LoVo (cell line): ENCODE measurements around the gene COX7A2.

Experiments used
- DNase-seq: peaks from one replicate; pipeline ENCODE4 v3.0.0-alpha.2; 2016; ENCODE audit warnings: low spot score

The COX7A2 gene

DNA sequence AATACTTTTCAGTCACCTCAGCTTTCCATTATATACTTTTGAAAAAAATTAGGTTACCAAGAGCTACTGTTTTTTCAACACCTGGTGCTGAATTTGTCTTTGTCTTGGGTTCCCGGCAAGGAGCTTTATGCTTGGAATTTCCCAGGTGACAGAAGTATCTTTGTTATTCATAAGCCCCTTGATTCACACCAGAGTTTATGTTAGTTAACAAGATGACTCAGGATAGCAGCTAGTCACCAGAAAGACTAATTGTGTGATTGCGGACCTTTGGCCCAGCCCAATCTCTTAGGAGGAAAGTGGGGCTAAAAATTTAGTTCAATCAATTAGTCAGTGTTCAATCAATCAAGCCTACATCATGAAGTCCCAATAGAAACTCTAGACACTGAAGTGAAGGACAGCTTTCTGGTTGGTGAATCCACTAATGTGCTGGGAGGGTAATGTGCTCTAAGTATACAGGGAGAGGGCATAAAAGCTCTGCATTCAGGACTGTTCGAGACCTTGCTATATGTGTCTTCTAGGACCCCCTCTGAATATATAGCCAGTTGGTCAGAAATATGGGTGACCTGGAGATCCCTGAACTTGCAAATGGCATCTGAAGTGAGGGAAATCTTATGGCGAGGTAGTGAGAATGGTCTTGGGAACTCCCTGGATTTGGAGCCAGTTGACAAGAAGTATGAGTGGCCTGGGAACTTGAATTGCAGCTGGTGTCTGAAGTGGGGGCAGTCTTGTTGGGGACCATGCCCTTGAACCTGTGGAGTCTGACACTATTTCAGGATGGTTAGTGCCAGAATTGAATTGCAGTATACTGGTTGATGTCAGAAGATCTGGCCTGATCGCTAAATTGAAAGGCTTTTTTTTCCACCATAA is 24.8 kb upstream of the COX7A2 start:
- DNase-seq, result peak; percentile 55

DNA sequence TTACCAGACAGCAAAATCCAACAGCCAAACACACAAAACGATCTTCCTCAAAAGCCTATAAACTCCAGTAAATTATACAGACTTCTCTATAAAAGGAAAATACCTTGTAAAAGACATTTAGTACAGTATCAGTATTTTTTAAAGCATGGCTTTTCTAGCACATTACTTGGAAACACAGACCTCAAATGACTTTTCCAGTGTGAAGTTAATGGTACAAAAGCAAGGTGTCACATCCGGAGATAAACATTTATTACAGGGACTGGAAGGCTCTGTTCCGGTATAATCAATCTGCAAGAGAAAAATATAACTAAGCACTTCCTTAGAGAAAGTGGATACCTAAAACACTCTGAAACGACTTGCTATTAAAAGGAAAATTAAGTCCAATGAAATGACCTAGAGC is 23.9 kb upstream of the COX7A2 start:
- DNase-seq, result no peak

DNA sequence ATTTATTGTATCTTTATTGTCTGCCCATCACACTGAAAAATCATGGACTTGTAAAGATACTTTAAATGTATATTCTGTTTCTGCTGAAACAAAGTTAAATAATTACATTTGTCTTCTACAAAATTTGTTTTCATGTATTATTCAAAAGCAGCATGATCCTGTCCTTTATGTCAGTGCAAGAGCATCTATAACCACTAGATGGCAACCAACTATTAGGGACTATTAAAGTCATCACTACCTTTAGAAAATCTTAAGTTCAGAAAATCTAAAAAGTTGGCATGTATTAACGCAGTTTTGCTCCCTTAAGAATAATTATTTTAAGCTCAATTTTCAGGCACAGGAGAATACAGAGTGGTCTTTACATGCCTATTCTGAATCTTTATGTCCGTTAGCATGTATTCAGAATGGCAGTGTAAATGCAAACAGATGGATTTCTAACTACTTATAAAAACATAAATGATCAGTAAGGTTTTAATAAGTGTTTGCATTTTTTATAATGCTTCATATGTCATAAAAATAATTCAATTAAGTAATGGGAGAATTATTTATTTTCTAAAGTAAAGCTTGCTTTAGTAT is 23.2 kb upstream of the COX7A2 start:
- DNase-seq, result peak; percentile 59

DNA sequence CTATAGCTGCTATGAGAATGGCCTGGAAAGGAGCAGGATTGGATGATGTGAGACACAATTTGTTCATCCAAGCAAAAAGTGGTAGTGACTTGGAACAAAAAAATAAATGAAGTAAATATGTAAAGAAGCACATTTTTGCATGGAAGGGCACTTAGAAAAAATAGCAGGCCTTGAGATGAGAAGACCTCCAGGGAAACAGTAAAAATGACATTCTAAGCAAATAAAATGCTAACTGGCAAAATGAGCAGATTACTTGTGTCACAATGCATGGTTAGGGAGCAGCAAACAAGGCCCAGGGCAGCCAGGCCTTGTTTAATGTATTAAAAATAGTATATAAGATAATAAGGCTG is 19.8 kb upstream of the COX7A2 start:
- DNase-seq, result no peak

- no peak for DNase-seq
These were observed 19.3 kb upstream of the COX7A2 start for GRCh38 chr6:75262716-75263400.

- DNase-seq, result no peak
These were observed 17.7 kb upstream of the COX7A2 start for GRCh38 chr6:75261299-75261698.

GRCh38 chr6:75257343-75258087 is 13.9 kb upstream of the COX7A2 start:
- no peak for DNase-seq

DNA sequence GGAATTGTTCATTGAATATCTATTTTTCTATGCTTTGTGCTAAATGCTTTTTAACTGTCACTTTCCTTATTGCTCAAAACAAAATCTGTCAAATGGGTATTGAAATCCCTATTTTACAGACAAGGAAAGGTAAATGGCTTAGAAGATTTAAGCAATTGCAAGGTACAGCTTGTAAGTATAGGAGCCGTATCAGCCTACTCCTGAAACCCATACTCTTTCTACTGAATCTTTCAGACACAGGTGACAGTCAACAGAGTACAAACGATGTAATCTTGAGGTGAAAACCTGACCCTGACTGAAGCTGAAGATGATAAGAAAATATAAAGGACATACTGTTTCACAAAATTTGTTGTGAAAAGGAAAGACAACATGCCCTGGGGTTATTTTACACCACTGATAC is 7.0 kb upstream of the COX7A2 start:
- DNase-seq, result no peak

- DNase-seq, result no peak
These were observed 6.2 kb upstream of the COX7A2 start for GRCh38 chr6:75249837-75250236.

DNA sequence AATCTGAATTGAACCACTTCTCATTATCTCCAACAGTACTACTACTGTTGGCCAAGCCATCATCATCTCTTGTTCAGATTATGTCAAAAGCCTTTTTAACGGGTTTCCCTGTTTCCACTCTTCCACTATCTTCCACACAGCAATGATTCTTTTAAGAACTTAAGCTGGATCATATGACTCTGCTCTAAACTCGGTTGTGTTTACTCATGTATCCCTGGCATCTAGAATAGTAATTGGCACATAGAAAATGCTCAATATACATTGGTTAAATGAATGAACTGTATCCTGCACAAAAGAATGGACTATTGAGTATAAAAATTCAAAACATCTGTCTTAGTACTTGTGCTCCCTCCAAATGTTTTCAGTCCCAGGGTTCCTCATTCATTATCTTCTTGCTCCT is 2.8 kb upstream of the COX7A2 start:
- DNase-seq, result no peak

DNA sequence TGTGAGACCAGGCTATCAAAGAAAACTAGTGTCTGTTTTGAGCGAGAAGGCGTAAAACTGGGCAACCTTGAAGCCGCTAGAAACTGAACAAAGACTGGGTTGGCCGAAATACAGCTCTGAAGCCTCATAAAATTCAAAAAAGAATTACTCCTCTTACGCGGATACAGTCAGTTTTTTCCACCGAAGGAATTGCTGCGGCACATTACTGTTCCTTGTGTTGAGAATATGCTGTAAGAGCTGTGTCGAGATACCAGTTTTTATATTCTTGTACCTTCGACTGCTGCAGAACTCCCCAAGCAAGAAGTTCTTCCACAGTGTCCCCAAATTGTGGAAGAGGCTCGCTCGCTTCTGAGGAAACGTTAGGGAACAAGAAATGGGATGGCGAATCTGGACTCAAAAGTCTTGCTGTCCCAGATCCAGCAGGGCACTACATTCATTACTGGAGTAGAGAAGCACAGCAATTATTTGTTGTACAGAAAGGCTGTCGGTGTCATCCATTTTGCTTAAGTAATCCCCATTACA is 523 bp upstream of the COX7A2 start:
- DNase-seq, result peak; percentile 18

- no peak for DNase-seq
These were observed 7.0 kb downstream of the COX7A2 start for GRCh38 chr6:75236630-75237029.

- DNase-seq, result no peak
These were observed 8.3 kb downstream of the COX7A2 start for GRCh38 chr6:75235271-75235670.

GRCh38 chr6:75234126-75234865 is 9.3 kb downstream of the COX7A2 start:
- DNase-seq, result no peak

DNA sequence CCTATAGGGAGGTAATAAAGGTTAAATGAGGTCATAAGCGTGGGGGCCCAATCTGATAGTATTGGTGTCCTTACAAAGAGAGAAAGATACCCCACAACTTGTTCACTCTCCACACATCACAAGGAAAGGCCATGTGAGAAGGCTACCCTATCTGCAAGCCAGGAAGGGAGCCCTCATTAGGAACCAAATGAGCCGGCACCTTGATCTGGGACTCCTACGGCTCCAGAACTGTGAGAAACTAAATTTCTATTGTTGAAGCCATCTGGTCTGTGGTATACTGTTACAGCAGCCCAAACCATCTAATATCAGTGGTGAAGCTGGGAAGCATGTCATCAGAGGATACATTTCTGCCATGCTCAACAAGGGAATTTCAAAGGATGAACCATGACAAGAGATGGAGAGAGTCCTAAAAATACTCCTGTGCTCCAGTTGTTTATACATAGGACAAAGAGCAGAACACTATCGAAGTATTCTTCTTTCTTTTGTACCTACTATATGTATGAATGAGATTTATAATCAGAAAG is 10.4 kb downstream of the COX7A2 start:
- no peak for DNase-seq

DNA sequence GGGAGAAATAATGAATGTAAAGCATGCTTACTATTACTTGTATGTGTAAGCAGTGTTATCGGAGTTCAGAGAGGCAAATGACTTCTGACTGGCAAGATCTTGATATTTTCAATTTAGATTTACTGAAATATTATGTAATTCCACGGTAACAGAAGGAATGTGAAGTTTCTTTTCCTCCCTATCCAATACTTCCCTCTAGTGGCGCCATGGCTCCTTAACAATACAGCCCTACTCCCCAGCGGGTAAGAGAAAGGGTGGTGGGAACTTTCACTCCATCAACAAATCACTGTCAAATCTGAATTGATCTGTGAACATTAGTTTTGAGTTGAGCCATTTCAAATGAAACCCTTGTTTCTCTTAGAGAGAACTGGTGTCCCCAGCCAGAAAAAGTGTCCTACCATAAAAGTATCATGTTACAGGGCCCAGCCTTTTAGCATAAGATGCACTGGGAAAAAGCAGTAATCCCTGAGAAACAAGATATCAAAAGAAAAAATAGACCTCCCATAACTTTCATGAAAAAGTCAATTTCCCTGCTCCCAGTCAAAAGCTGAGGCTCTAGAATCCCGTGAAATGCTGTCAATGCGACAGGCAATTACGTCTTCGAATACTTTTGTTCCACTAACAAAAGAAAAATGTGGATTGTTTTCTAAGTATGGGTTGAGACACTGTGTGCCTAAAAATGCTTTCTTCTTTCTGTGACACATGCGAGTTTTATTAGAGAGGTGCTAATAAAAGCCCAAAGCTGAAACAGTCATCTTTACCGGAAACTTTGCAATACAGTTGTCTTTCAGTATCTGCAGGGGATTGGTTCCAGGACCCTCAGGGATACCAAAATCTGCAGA is 12.9 kb downstream of the COX7A2 start:
- DNase-seq, result peak; percentile 50

DNA sequence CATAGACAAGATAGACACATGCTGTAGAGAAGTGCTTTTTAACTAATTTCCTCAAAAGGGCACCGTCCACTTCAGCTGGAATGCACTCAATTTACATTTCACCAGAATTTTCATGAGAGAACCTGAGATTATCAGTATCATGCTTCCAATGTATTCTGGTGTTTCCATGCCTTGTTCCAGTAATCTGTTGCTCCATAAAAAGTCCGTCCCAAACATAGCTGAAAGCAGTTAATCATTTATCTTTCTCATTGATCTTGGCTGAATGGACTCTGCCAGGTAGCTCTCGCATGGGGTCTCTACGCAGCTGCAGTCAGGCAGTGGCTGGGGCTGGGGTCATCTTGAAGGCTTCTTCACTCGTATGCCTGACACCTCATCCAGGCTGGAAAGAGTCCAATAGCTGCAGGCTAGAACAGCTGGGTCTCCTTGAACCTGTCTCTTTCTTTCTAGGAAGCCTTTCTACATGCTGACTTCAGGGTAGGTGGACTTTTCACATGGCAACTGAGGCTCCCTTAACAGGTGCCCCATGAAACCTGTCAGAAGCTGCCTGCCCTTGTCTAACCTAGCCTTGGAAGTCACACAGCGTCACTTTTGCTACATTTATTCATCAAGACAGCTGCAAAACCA is 19.2 kb downstream of the COX7A2 start:
- no peak for DNase-seq

GRCh38 chr6:75223428-75223827 is 20.2 kb downstream of the COX7A2 start:
- no peak for DNase-seq

DNA sequence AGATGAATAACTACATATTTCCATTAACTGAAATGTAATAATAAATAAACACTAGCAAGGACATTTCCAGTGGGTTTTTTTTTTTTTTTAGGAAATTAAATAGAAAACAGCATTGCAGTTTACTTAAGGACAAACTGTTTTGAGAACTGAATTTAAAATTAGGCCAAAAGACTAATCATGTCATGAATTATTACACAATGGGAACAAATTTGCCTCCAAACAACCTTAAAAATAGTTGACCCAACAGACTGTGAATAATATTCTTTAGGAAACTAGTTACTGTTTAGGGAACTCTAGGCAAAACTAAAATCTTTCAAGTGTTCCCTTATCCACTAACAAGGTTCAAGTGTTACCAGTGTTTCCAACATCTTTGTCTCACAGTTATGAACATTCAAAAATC is 21.3 kb downstream of the COX7A2 start:
- no peak for DNase-seq

GRCh38 chr6:75221116-75221515 is 22.5 kb downstream of the COX7A2 start:
- no peak for DNase-seq
